Fibroblast of skin of left biceps (primary cell): ENCODE results near the gene MFSD12.
"Not testable (repeated sequence)": the region's sequence is repeated elsewhere in the genome, so short reads cannot be mapped to it uniquely, and the experiment has no call there.

Experiments used
- DNase-seq, 2 experiments: peaks; one replicate each; pipeline ENCODE4 v3.0.0-alpha.2; 2013; ENCODE audit warnings: low read depth in 2 of 2

MFSD12 gene

DNA sequence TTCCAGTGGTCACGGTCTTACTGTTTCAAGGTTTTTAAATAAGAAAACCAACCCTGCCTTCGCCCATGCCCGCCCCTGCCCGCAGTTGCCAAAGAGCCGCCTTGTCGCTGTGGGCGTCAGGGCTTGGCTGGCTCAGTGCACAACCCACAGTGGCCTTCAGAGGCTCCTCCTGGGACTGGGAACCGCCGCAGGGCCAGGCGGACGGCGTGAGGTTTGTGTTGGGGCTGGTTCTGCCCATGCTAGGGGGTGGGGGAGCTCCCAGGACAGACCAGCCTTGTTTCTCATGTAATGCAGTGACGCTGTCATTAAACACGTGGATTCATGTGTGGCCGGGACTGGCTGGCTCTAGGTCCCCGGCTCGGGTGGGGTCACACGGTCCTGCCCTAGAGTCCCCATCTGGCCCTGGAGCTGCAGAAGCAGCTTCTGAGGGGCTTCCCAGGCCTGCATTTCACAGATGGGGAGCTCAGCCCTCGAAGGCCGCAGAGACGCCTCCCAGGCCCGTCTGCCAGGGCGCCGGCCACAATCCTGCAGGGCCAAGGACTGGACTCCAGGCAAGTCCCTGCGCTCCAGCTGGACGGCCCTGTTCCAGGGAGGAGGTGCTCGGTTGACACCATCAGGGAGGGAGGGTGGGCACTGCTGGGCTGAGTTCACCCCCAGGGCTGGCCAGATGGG, 20.8 kb downstream of the MFSD12 start:
- DNase-seq: no peak

DNA sequence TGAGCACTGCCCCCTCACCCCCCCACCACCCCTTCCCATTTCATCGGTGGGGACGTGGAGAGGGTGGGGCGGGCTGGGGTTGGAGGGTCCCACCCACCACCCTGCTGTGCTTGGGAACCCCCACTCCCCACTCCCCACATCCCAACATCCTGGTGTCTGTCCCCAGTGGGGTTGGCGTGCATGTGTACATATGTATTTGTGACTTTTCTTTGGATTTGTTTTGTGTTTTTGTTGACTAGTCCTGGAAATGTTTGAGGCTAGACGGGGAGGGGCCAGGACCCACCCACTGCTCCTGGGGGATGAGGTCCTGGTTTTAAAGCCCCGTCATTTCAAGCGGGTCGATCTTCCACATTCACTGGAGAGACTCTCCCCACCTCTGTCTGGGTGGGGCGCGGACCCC, 21.4 kb downstream of the MFSD12 start:
- DNase-seq: no peak

DNA sequence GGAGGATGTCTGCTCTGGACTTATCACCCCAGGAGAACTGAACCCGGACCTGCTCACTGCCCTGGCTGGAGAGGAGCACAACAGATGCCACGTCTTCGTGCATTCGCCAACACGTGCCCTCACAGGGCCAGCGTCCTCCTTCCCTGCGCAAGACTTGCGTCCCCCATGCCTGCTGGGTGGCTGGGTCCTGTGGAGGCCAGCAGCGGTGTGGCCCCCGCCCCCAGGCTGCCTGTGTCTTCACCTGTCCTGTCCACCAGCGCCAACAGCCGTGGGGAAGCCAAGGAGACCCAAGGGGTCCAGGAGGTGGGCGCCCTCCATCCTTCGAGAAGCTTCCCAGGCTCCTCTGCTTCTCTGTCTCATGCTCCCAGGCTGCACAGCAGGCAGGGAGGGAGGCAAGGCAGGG, 21.8 kb downstream of the MFSD12 start:
- DNase-seq: no peak

DNA sequence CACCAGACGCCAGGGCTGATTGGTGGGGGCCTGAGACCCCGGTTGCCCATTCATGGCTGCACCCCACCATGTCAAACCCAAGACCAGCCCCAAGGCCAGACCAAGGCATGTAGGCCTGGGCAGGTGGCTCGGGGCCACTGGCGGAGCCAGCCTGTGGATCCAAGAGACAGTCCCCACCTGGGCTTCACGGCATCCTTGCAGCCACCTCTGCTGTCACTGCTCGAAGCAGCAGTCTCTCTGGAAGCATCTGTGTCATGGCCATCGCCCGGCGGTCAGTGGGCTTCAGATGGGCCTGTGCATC, 22.2 kb downstream of the MFSD12 start:
- DNase-seq: no peak

DNA sequence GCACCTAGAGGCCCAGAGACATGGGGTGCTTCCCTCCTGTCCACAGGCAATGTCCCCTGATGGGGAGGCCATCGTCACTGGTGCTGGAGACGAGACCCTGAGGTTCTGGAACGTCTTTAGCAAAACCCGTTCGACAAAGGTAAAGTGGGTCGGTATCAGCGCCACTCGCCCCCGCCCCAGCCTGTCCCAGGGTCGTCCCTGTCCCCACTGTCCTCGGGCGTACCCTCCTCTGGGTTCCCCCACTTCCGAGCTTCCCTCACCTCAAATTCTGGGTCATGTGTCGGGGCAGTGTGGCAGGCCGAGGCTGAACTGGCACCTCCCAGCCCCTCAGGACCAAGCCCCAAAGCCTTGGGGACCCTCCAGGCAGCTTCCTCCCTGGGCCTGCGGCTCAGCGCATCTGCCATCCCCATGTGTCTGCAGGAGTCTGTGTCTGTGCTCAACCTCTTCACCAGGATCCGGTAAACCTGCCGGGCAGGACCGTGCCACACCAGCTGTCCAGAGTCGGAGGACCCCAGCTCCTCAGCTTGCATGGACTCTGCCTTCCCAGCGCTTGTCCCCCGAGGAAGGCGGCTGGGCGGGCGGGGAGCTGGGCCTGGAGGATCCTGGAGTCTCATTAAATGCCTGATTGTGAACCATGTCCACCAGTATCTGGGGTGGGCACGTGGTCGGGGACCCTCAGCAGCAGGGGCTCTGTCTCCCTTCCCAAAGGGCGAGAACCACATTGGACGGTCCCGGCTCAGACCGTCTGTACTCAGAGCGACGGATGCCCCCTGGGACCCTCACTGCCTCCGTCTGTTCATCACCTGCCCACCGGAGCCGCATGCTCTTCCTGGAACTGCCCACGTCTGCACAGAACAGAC, 22.8 kb downstream of the MFSD12 start:
- no peak for DNase-seq

DNA sequence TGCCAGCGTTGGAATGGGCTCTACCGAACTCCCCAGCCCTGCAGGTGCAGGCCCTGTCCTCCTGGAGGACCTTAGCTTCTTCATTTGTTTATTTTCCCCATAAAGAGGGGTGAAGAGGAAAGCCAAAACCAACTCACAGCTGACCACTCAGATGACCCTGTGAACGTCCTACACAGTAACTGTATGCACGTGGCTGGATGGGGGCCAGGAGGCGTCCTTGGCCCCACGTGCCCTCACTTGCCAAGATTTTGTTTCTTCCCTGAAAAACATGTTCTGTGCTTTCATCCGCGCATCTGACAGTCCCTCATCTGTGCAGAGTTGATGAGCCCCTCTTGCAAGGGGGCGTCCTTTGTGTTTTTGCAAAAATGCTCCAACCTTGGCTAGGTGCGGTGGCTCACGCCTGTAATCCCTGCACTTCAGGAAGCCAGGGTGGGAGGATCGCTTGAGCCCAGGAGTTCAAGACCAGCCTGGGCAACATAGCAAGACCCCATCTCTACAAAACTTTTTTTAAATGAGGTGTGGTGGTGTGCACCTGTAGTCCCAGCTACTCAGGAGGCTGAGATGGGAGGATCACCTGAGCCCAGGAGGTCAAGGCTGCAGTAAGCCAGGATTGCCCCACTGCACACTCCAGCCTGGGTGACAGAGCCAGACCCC, 23.7 kb downstream of the MFSD12 start:
- DNase-seq: no peak

DNA sequence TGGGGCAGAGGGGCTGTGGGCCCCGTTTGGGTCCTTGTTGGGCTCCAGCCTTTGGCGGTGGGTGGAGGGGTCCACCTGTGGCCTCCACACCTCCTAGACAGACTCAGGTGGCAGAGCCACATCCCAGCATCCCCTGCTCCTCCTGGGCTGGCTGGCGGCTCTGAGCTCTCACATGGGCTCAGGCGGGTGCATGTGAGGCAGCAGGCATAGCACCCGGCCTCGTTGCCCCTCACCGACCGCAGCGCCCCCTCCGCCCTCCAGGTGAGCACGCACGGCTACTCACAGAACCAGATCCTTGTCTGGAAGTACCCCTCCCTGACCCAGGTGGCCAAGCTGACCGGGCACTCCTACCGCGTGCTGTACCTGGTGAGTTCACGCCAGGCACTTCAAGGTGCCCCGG, 24.4 kb downstream of the MFSD12 start:
- no peak for DNase-seq

DNA sequence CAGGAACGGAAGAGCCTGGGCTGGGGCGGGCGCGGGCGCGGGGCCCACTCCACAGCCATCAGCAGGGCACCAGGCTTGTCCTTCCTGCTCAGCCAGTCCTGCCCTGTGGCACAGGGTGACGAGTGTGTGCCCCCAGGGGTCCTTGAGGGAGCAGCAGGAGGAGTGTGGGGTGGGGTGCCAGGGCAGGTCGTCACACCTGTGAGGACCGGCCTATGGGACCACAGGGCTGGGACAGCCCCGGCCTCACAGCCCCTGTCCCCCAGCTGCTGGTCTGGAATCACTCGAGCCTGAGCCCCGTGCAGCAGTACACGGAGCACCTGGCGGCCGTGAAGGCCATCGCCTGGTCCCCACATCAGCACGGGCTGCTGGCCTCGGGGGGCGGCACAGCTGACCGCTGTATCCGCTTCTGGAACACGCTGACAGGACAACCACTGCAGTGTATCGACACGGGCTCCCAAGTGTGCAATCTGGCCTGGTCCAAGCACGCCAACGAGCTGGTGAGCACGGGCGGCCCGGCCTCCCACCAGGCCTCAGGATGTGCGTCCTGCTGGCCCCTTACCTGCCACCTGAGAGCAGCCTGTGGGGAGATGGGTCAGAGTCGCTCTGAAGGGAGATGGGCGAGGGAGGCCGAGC, 25.1 kb downstream of the MFSD12 start:
- no peak for DNase-seq

DNA sequence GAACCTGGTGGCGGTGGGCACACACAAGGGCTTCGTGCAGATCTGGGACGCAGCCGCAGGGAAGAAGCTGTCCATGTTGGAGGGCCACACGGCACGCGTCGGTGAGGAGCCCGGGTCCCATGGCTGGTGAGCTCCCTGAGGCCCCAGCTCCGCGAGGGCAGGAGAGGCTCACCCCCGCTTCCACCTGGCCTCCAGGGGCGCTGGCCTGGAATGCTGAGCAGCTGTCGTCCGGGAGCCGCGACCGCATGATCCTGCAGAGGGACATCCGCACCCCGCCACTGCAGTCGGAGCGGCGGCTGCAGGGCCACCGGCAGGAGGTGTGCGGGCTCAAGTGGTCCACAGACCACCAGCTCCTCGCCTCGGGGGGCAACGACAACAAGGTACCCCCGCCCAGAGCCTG, 25.7 kb downstream of the MFSD12 start:
- no peak for DNase-seq

DNA sequence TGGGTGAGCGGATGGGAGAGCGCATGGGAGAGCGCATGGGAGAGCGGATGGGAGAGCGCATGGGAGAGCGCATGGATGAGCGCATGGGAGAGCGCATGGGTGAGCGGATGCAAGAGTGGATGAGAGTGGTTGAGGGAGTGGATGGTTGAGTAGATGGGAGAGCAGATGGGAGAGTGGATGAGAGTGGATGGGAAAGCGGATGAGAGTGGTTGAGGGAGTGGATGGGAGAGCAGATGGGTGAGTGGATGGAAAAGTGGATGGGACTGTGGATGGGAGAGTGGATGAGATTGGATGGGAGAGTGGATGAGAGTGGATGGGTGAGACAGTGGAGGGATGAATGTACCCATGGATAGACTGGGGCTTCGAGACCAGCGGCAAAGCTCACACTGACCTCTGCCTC, 27.0 kb downstream of the MFSD12 start:
- DNase-seq: no peak

DNA sequence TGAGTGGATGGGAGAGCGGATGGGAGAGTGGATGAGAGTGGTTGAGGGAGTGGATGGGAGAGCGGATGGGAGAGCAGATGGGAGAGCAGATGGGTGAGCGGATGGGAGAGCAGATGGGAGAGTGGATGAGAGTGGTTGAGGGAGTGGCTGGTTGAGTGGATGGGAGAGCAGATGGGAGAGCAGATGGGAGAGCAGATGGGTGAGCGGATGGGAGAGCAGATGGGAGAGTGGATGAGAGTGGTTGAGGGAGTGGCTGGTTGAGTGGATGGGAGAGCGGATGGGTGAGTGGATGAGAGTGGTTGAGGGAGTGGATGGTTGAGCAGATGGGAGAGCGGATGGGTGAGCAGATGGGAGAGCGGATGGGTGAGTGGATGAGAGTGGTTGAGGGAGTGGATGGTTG, 28.1 kb downstream of the MFSD12 start:
- DNase-seq: not testable (repeated sequence)

DNA sequence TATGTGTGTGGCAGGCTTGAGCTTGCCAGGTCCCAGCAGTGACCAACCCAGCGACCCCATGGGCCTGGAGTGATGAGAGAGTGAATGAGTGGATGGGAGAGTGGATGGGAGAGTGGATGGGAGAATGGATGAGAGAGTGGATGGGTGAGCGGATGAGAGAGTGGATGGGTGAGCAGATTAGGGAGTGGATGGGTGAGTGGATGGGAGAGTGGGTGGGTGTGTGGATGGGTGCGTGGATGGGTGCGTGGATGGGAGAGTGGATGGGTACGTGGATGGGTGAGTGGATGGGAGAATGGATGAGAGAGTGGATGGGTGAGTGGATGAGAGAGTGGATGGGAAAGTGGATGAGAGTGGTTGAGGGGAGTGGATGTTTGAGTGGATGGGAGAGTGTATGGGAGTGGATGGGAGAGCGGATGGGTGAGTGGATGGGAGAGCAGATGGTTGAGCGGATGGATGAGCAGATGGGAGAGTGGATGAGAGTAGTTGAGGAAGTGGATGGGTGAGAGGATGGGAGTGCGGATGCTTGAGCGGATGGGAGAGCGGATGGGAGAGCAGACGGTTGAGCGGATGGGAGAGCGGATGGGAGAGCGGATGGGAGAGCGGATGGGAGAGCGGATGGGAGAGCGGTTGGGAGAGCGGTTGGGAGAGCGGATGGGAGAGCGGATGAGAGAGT, 28.7 kb downstream of the MFSD12 start:
- no peak for DNase-seq

DNA sequence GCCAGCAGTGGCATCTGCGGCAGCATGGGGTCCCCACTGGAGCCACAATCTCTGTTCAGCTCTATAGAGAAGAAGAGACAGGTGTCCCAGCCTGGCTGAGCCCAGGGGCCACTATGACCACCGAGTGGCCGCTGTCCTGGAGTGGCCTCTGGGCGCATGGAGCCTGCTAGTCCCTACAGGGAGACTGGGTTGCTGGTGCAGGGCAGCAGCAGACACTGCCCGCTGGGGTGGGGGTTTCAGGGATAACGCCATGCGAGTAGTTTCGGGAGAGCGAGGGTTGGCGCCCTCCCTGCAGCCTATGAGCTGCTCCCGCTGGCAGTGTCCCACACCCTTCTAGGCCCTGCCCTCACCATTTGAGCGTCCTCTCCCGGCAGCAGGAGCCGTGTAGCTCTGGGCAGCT, 29.3 kb downstream of the MFSD12 start:
- DNase-seq: no peak

DNA sequence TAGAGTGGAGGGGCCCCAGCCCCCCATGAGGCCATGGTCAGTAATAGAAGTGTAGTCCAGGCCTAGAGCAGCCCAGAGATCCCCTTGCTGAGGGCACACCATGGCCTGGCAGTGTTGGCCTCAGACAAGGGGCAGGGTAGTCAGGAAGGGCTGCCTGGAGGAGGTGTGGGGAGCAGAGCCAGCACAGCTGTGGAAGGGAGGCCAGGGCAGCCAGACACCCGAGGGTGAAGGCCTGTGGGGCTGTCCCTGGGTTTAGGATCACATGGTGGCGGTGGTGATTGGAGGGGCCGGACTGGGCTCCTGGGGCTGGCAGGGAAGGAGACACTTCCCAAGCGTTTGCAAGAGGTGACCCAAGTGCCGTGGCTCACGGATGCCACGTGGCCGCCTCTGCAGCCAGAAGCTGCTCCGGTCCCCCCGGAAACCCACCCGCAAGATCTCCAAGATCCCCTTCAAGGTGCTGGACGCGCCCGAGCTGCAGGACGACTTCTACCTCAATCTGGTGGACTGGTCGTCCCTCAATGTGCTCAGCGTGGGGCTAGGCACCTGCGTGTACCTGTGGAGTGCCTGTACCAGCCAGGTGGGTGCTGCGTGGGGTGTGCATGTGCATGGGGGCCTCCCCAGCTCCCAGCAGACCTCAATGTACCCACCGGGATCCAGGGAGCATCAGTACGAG, 30.0 kb downstream of the MFSD12 start:
- no peak for DNase-seq

DNA sequence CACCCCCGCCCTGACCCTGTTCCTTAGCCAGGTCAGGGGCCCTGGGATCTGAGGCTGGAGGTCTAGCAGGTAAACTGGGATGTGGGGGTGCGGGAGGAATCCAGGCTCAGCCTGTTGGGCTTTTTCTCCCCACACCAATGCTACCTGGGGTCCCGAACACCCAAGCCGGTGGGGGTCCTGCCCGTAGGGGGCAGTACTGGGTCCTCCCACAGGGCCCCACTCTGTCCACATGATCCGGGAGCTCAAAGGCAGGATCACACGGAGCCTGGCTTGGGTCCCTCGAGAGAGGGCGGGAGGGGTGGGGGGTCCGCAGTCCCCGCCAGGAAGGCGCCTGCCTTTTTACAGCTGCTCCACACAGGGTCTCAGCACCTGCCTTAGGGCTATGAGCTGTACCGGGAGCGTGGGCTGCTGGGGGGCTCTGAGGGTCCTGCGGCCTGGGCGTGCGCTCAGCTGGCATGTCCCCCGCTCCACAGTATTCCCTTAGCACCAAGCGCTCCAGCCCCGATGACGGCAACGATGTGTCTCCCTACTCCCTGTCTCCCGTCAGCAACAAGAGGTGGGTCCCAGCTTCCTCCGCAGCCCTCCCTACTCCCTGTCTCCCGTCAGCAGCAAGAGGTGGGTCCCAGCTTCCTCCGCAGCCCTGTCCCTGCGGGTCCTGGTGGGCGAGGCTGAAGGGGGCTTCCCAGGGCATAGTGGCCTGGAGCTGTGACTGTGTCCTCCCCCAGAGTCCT, 30.7 kb downstream of the MFSD12 start:
- no peak for DNase-seq

DNA sequence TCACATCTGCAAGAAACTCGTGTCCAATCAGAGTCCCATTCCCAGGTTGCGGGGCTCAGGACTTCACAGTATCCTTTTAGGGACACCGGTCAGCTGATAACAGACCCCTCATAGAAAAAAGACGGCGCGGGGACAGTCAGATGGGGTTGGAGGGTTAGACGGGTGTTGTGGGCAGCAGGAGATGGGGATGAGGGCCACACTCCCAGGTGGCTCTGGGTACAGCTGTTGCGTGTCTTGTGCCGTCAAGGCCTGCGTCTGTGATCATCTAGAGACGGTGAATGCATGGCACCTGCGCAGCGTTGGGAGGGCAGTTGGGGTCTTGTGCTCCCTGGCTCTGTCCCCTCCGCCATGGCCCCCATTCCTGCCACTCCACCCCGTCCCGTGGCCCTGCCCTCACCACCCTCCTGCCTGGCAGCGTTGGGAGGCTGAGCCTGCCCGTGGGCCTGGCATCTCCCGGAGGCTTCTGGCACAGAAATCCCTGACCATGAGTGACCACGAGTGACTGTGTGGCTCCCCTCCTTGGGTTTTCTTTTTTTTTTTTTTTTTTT, 32.4 kb downstream of the MFSD12 start:
- no peak for DNase-seq

DNA sequence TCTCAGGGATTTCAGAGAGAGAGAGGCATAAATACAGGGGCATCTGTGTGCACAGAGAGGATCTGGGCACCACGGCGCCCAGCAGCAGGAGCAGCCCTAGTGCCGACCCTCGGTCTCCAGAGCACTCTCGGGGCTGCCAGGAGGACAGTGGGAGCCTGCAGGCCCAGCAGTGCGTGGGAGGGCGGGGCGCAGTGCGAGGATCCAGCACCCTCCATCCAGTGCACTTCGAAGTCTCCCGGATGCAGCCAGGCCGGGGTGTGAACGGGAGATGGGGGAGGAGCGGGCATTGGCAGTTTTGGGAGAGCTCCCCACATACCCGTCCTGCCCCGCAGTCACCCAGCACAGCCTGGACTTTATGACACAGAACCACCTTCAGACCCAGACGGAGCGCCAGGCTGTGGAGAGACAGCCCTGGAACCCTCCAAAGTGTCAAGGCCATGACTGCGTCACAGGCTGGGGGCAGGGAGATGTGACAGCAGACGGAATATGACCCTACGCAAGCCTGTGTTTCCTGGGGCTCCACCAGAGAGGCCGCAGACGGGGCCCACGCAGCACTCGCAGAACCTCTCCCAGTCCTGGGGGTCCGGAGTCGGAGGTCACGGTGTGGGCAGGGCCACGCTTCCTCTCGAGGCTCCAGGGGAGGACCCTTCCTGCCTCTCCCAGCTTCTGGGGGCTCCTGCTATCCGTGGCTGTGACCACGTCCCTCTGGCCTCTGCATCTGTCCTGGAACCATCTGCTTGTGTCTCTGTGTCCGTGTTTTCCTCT, 33.1 kb downstream of the MFSD12 start:
- DNase-seq: no peak

DNA sequence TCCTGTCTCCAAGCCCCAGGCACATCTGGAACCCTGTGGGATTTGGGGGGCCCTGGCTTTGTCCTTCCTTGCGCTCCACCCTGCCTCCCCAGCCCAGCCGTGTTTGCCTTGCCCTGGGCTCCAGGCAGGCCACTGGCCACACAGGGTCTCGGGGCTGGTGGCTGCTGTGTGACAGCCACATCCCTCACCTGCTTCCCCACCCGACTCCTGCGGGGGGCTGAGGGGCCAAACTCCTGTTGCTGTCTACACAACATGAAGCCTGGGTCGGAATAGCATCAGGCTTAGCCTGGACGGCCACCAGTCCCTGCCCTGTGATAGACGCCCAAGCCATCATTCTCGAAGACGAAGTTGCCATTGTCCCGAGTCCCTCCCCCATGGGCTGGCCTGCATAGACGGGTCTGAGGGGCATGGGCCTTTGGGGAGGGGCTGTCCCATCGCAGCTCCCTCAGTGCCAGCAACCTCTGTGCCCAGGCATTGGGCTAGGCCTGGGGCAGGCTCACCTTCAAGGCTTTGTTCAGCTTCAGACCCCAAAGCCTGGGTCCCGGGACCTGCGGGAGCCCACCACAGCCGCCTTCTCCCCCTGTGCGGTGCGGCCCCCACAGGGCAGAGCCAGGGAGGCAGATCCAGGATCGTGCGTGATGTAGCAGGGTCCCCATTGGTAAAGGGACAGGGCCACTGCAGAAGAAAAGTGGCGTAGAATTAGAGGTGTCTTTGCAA, 33.9 kb downstream of the MFSD12 start:
- DNase-seq: no peak
